GM18868 (cell line): ENCODE measurements around the gene NTRK1.

Experiments
- ATAC-seq: cut with Tn5 transposase; IDR thresholded peaks from one replicate; pipeline ENCODE4 v1.9.1; 2021; ENCODE audit warnings: mild to moderate bottlenecking, moderate library complexity; ENCODE audit not compliant: unreplicated experiment

NTRK1 gene

DNA sequence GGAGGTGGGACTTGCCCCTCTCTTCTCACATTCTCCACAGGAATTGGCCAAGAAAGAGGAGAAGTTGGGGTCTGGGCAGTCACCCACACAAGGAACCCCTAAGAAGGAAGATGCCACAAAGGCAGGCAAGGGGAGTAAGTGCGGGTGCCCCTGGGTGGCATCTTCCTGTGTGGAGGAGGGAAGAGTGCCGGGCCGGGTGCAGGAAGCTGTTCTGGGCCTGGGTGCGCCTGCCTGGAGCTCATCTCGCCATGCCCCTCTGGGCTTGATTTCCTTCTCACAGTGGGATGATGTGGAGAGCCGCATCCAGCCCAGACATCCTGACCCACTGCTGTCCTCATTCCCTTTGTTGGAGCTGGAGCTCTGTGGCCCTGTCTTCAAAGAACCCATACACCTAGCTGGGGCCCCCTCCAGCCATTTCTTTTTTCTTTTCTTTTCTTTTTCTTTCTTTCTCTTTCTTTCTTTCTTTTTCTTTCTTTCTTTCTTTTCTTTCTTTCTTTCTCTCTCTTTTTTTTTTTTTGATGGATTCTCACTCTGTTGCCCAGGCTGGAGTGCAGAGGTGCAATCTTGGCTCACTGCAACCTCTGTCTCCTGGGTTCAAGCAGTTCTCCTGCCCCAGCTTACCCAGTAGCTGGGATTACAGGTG is 69.1 kb downstream of the NTRK1 start:
- no peak for ATAC-seq

DNA sequence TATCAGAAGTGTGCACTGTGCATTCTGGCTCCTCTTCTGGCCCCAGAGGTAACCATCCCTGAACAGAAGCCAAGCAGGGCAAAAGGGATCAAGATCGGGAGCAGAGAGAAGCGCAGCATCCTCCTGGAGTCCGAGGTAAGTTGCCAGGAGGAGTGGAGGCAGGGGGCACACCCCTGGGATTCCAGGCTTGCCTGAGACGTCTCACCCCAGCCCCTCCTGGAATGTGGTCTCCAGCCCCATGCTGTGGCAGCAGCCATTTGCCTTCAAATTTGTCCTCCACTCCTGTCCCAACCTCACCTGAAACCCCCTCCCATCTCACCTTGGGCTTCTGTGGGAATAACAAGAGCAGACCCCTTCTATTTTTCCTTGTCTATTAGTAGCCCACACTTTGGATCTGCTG is 69.8 kb downstream of the NTRK1 start:
- ATAC-seq, result no peak
